Fibroblast of pulmonary artery (primary cell): ENCODE results near the gene ATF7.
A peak's percentile ranks its signal among the peaks of the same experiment; 100 is the strongest.

ENCODE experiments used
- DNase-seq: peaks from one replicate; pipeline ENCODE4 v3.0.0-alpha.2; 2010; ENCODE audit warnings: low read depth
- H3K4me3 ChIP-seq: replicated peaks from 2 replicates; pipeline ENCODE4 v1.5.1; 2011; ENCODE audit warnings: low read depth, mild to moderate bottlenecking, control low read depth, low read length, moderate library complexity
- CTCF ChIP-seq: IDR thresholded peaks from 2 replicates; pipeline ENCODE4 v1.5.1; 2011; ENCODE audit warnings: mild to moderate bottlenecking, control low read depth, low read length, inconsistent platforms; ENCODE audit errors: missing control alignments

The ATF7 gene

GRCh38 chr12:53497461-53497860 lies 128.7 kb downstream of the ATF7 start:
- TF ChIP-seq CTCF, result no peak
- DNase-seq, result no peak
- no peak overlapping the region for H3K4me3 ChIP-seq

- H3K4me3 ChIP-seq, result peak overlapping the region; percentile 36
- no peak for DNase-seq
- TF ChIP-seq CTCF, result no peak
Observed at GRCh38 chr12:53496752-53497032, 129.5 kb downstream of the ATF7 start.

- TF ChIP-seq CTCF, result no peak
- DNase-seq, result peak; percentile 86
- peak overlapping the region; percentile 36 for H3K4me3 ChIP-seq
Observed at GRCh38 chr12:53495903-53496751, 130.1 kb downstream of the ATF7 start.

GRCh38 chr12:53493610-53494391 lies 132.4 kb downstream of the ATF7 start:
- DNase-seq, result no peak
- TF ChIP-seq CTCF, result no peak
- H3K4me3 ChIP-seq, result peak overlapping the region; percentile 50

GRCh38 chr12:53492830-53493609 lies 133.2 kb downstream of the ATF7 start:
- peak overlapping the region; percentile 54 for H3K4me3 ChIP-seq
- peak; percentile 92 for DNase-seq
- no peak for TF ChIP-seq CTCF

- H3K4me3 ChIP-seq, result peak overlapping the region; percentile 54
- TF ChIP-seq CTCF, result no peak
- no peak for DNase-seq
Observed at GRCh38 chr12:53492188-53492587, 134.0 kb downstream of the ATF7 start.
